Cortex of kidney (tissue), 1 donor: ENCODE measurements around the gene GJC1.
"Not testable (repeated sequence)": the region's sequence is repeated elsewhere in the genome, so short reads cannot be mapped to it uniquely, and the experiment has no call there.

Experiments used
- DNase-seq: peaks from one replicate; lab custom pipeline; 2025; lab: John Stamatoyannopoulos, UW

Gene GJC1

GRCh38 chr17:44844390-44844830 is 14.3 kb upstream of the GJC1 start:
- no peak for DNase-seq

DNA sequence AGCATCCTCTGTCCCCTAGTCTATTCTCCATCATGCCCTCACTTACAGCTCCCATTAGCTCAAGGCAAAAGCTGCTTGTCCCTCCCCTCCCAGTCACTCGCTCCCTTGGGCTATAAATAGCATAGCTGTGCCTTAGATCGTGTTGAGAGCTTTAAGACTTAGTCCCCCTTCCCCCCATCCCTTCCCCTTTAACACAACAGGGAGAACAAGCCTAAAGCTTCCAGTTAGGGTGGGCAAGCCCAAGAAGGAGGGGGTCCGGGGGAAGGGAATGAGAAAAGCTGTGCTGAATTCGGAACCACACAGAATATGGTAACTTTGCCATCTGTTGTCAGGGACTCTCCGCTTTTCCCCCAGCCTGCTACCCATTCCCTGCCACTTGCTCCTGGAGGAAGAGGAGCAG is 12.7 kb upstream of the GJC1 start:
- no peak for DNase-seq

- DNase-seq, result no peak
These were observed 10.8 kb upstream of the GJC1 start for GRCh38 chr17:44840936-44841335.

GRCh38 chr17:44840274-44840673 is 10.2 kb upstream of the GJC1 start:
- DNase-seq, result no peak

GRCh38 chr17:44837196-44837595 is 7.1 kb upstream of the GJC1 start:
- no peak for DNase-seq

DNA sequence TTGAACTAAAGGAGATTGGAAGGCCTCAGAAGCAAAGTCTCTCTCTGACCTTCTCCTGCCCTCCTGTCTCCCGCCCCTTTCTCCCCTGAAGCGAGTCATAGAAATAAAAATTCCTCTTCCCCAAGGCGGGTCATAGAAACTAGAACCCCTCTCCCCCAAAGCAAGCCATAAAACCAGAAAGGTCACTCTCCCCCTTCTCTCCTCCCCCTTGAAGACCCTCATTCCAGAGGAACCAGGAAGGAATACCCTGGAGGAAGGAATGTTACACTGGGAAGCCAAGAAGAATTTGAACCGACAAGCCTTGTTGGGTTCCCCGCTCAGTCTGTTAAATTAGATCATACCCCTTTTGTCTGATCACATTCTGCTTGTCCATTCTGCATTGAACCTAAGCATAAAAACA is 2.7 kb upstream of the GJC1 start:
- DNase-seq, result no peak

GRCh38 chr17:44831371-44831770 is 1.3 kb upstream of the GJC1 start:
- DNase-seq, result no peak

DNA sequence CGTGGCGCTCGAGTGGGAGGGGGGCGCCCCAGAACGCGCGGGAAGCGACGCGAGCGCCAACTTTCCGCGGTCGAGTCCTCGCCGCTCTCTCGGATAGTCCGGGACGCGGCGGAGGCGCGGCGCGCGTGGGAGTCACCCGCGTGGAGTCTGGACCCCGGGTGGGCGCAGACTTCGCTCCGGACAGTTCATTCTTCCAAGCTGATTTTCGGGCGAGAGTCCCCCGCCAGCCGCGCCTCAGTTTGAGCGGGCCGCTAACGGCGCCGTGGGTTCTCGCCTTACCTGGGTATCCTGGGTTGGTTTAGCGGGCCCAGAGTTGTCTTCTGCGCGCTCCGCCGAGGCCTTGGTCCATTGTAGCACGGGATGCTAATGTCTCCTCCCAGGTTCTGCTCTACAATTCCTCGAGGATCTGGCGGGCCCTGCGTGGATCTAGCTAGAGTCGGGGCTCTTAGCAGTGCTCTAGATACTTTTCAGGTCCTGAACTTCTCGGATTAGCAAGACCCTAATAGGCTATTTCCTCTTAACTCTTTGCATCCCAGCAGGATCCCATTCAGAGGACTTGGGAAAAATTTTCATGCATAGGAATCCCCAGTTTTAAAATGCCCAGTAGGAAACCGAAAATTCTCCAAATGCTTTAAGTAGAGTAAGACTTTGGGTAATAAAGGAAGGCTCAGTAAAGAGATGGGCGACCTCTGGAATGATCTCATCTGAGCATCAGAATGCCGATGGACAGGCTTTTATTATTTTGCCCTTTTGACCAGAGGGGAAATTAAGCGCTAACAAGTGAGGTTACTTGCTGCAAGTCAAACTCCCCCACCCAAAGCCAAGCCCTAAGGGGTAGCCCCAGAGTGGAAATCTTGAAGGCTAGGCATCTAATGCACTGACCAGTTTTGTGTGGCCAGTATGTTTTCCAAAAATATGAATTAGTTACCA is 537 bp upstream of the GJC1 start:
- no peak for DNase-seq

DNA sequence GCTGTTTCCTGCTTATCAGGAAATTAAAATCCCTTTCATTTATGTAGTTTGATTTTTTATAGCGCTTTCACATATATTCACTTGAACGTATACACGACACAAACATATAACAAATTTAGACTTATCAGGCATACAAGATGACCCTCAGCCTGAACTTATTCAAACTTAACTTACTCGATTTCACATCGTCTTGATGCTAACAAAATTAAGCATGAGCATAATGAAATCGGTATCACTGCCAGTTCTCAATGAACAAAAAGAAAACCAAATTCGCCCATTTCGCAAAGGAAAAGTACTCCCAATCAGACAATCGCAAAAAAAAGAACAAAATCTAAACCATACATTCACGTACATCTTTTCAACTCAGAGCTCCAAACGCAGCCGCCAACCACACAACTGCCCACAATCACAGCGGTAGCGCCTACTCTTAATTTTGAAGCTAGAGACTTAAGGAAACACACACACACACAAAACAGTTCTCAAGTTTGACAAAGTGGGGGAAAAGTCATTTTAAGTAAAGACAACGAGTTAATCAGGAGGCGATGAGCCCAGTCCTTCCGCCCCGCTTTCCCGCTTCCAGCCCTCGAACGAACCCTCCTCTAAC is 1.1 kb downstream of the GJC1 start:
- no peak for DNase-seq

- DNase-seq, result no peak
These were observed 2.2 kb downstream of the GJC1 start for GRCh38 chr17:44827863-44828262.

DNA sequence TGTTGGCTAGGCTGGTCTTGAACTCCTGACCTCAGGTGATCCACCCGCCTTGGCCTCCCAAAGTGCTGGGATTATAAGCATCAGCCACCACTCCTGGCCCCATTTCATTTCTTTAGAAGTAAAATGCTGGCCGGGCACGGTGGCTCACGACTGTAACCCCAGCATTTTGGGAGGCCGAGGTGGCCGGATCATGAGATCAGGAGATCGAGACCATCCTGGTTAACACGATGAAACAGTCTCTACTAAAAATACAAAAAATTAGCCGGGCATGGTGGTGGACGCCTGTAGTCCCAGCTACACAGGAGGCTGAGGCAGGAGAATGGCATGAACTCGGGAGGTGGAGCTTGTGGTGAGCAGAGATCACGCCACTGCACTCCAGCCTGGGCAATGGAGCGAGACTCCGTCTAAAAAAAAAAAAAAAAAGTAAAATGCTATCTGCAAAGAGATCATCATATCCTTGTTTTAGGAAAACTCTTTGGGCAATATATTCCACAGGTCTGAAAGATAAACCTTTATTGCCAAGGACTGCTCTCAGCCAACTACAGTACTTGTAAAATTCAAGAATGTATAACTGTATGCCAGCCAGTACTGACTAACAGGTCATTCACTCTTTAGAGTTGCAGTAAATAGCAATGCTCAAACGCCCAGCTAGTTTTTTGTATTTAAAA is 3.8 kb downstream of the GJC1 start:
- DNase-seq, result no peak

- DNase-seq, result not testable (repeated sequence)
These were observed 4.9 kb downstream of the GJC1 start for GRCh38 chr17:44825236-44825635.

- DNase-seq, result no peak
These were observed 9.4 kb downstream of the GJC1 start for GRCh38 chr17:44820631-44821212.

DNA sequence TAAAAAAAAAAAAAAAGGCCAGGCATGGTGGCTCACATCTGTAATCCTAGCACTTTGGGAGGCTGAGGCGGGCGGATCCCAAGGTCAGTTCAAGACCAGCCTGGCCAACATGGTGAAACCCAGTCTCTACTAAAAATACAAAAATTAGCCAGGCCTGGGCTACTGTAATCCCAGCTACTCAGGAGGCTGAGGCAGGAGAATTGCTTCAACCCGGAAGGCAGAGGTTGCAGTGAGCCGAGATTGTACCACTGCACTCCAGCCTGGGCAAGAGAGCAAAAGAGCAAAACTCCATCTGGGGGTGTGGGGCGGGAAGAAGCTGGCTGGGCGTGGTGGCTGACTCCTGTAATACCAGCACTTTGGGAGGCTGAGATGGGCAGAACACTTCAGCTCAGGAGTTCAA is 11.6 kb downstream of the GJC1 start:
- not testable (repeated sequence) for DNase-seq

- DNase-seq, result no peak
These were observed 17.8 kb downstream of the GJC1 start for GRCh38 chr17:44812263-44812662.

- not testable (repeated sequence) for DNase-seq
These were observed 21.3 kb downstream of the GJC1 start for GRCh38 chr17:44808656-44809388.

DNA sequence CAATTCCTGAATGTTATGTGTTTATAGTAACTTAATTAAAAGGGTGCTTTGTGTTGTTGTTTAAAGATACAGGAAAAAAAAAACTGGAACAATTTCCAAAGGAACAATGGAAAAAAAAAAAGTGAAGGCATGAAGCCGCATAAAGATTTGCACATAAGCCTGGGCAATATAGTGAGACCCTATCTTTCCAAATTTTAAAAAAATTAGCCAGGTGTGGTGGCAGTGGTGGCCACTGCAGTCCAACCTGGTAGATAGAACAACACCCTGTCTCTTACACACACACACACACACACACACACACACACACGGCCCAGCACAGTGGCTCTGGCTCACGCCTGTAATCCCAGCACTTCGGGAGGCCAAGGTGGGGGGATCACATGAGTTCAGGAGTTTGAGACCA is 21.9 kb downstream of the GJC1 start:
- no peak for DNase-seq

DNA sequence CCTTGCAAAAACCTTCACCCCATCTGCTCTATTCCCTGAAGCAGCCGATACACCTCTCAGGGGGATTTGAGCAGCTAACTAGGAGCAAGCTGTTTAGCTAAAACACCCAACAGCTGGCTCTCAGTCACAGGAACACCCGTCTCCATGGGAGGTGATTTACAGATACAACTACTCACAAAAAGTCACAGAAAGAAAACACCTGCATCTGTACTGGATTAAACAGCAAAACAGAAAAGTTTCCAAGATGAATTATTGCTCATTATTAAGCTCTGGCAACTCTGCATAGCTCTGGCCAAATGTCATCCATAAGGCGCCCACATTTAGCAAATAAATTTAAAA is 22.3 kb downstream of the GJC1 start:
- no peak for DNase-seq

GRCh38 chr17:44807093-44807816 is 22.8 kb downstream of the GJC1 start:
- DNase-seq, result no peak

GRCh38 chr17:44804302-44805089 is 25.6 kb downstream of the GJC1 start:
- no peak for DNase-seq
